ENCODE results near the gene PGA5. TPM values are rescaled to one million over a fixed set of nuclear protein-coding genes. Genes with fewer than 3 reads are reported as not detected.

PGA5 gene
- polyA plus RNA-seq, 1 donor (not counting 4 experiments of a cell fraction or from before 2014, with no cell fraction given), result not detected

DNA sequence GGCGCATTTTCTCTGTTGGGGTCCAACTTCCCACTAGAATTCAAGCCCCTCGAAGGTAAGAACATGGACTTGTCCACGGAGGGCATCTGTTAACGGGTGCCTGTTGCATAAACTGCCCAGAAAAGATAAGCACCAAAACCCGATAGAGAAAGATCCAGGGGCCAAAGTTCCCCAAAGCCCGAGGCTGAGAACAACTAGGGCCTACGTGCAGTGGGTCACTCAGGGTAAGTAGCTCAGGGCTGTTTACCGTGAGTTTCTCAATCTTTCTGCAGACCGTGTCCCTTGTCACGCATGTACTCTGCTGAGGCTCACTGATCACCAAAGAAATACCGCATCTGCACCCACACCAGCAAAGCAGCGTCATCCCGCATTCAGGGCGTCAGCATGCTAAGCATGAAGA is 24.4 kb downstream of the PGA5 start:
- H3K36me3 ChIP-seq (ENCODE audit: control insufficient read depth in 2 of 2, extremely low read depth in 1 of 2, insufficient read depth in 2 of 2, low read length in 2 of 2), result no peaks in the 10 kb centered on the region
- no peak overlapping the region for H3K27ac ChIP-seq (ENCODE audit: control insufficient read depth, insufficient read depth, low read length)
- FAIRE-seq, result no peak
- H3K9ac ChIP-seq (ENCODE audit: control insufficient read depth, extremely low read depth, insufficient read depth, low read length), result no peak overlapping the region
- H2AFZ ChIP-seq (ENCODE audit: control insufficient read depth, low read length), result no peak overlapping the region
- no peaks in the 10 kb centered on the region for H3K9me1 ChIP-seq (ENCODE audit: control insufficient read depth, extremely low read depth, insufficient read depth, low read length)
- DNase-seq (ENCODE audit: low read depth, low spot score), result no peak
- no peaks in the 10 kb centered on the region for H3K9me3 ChIP-seq (ENCODE audit: control insufficient read depth, low read depth, low read length)
- no peaks in the 10 kb centered on the region for H4K20me1 ChIP-seq (ENCODE audit: control insufficient read depth, extremely low read depth, insufficient read depth, low read length)
- dilution Hi-C loops (cut with MboI; ENCODE audit: extremely low pct_ligation_motif_present, low sequenced_read_pairs), result no loop called here
- TF ChIP-seq EZH2 (IDR thresholded peaks at IDR 0.05; ENCODE audit: low read length), result no peak
- TF ChIP-seq, protein P1, sequence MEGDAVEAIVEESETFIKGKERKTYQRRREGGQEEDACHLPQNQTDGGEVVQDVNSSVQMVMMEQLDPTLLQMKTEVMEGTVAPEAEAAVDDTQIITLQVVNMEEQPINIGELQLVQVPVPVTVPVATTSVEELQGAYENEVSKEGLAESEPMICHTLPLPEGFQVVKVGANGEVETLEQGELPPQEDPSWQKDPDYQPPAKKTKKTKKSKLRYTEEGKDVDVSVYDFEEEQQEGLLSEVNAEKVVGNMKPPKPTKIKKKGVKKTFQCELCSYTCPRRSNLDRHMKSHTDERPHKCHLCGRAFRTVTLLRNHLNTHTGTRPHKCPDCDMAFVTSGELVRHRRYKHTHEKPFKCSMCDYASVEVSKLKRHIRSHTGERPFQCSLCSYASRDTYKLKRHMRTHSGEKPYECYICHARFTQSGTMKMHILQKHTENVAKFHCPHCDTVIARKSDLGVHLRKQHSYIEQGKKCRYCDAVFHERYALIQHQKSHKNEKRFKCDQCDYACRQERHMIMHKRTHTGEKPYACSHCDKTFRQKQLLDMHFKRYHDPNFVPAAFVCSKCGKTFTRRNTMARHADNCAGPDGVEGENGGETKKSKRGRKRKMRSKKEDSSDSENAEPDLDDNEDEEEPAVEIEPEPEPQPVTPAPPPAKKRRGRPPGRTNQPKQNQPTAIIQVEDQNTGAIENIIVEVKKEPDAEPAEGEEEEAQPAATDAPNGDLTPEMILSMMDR (optimal IDR thresholded peaks at IDR 0.05 in 1 of 3, IDR thresholded peaks at IDR 0.05 in 1 of 3, conservative IDR thresholded peaks at IDR 0.05 in 1 of 3; ENCODE audit: extremely low read depth in 1 of 3, insufficient read depth in 2 of 3, low read length in 3 of 3), result no peak
- H3K4me1 ChIP-seq (ENCODE audit: control insufficient read depth, extremely low read depth, insufficient read depth, low read length), result peaks cover 11% of the 10 kb centered on the region
- no peak overlapping the region for H3K4me2 ChIP-seq (ENCODE audit: control insufficient read depth, extremely low read depth, insufficient read depth, low read depth, low read length)
- H3K79me2 ChIP-seq (ENCODE audit: control insufficient read depth, insufficient read depth, low read length), result no peaks in the 10 kb centered on the region
- no peaks in the 10 kb centered on the region for H3K27me3 ChIP-seq (ENCODE audit: control insufficient read depth, extremely low read depth, insufficient read depth, low read length)
- no peak overlapping the region for H3K4me3 ChIP-seq (ENCODE audit: control insufficient read depth in 2 of 3, extremely low read depth in 1 of 3, insufficient read depth in 2 of 3, low read depth in 1 of 3, low read length in 3 of 3)

DNA sequence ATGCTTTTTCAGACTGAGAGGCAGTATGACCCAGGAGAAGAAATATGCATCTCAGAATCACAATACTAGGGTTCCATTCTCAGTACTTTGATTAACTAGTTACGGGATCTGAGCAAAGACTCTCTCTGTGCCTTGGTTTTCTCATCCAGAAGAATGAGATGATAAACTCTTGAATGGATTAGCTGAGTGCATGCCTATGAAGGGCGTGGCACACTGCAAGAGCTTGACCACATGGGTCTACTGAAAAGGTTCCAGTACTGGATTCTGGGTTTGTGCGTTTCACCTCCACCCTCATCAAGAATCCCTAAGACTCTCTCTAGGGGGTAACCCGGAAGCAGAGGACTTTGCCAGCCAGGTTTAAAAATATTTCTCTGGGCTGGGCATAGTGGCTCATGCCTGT is 25.6 kb downstream of the PGA5 start:
- H3K4me3 ChIP-seq (ENCODE audit: control insufficient read depth in 2 of 3, extremely low read depth in 1 of 3, insufficient read depth in 2 of 3, low read depth in 1 of 3, low read length in 3 of 3), result no peak overlapping the region
- no peak overlapping the region for H2AFZ ChIP-seq (ENCODE audit: control insufficient read depth, low read length)
- no peaks in the 10 kb centered on the region for H3K36me3 ChIP-seq (ENCODE audit: control insufficient read depth in 2 of 2, extremely low read depth in 1 of 2, insufficient read depth in 2 of 2, low read length in 2 of 2)
- H3K27me3 ChIP-seq (ENCODE audit: control insufficient read depth, extremely low read depth, insufficient read depth, low read length), result no peaks in the 10 kb centered on the region
- H3K79me2 ChIP-seq (ENCODE audit: control insufficient read depth, insufficient read depth, low read length), result no peaks in the 10 kb centered on the region
- FAIRE-seq, result no peak
- no peak for TF ChIP-seq EZH2 (IDR thresholded peaks at IDR 0.05; ENCODE audit: low read length)
- TF ChIP-seq, protein P1 (optimal IDR thresholded peaks at IDR 0.05 in 1 of 3, IDR thresholded peaks at IDR 0.05 in 1 of 3, conservative IDR thresholded peaks at IDR 0.05 in 1 of 3; ENCODE audit: extremely low read depth in 1 of 3, insufficient read depth in 2 of 3, low read length in 3 of 3), result no peak
- H3K4me1 ChIP-seq (ENCODE audit: control insufficient read depth, extremely low read depth, insufficient read depth, low read length), result peaks cover 12% of the 10 kb centered on the region
- no peaks in the 10 kb centered on the region for H3K9me3 ChIP-seq (ENCODE audit: control insufficient read depth, low read depth, low read length)
- dilution Hi-C loops (cut with MboI; ENCODE audit: extremely low pct_ligation_motif_present, low sequenced_read_pairs), result no loop called here
- no peak overlapping the region for H3K4me2 ChIP-seq (ENCODE audit: control insufficient read depth, extremely low read depth, insufficient read depth, low read depth, low read length)
- H3K27ac ChIP-seq (ENCODE audit: control insufficient read depth, insufficient read depth, low read length), result no peak overlapping the region
- no peaks in the 10 kb centered on the region for H3K9me1 ChIP-seq (ENCODE audit: control insufficient read depth, extremely low read depth, insufficient read depth, low read length)
- no peaks in the 10 kb centered on the region for H4K20me1 ChIP-seq (ENCODE audit: control insufficient read depth, extremely low read depth, insufficient read depth, low read length)
- no peak for DNase-seq (ENCODE audit: low read depth, low spot score)
- H3K9ac ChIP-seq (ENCODE audit: control insufficient read depth, extremely low read depth, insufficient read depth, low read length), result no peak overlapping the region
